PFSK-1 (cell line): ENCODE measurements around the gene ANTXR1.

ENCODE experiments used
- FOXP2 ChIP-seq: optimal IDR thresholded peaks from 2 replicates; pipeline ENCODE3; 2011; ENCODE audit warnings: borderline replicate concordance, control low read depth, inconsistent platforms; ENCODE audit not compliant: insufficient read depth; ENCODE audit errors: extremely low read length, extremely low read depth
- POLR2AphosphoS5 ChIP-seq: IDR thresholded peaks from 2 replicates; pipeline ENCODE4 v1.6.1; 2012; ENCODE audit warnings: low read depth, mild to moderate bottlenecking, control low read depth, low read length, moderate library complexity
- SIN3A ChIP-seq: IDR thresholded peaks from 2 replicates; pipeline ENCODE4 v1.6.1; 2012; ENCODE audit warnings: mild to moderate bottlenecking, low read length, moderate library complexity, borderline replicate concordance; ENCODE audit not compliant: insufficient read depth
- TAF1 ChIP-seq: IDR thresholded peaks from 2 replicates; pipeline ENCODE4 v1.6.1; 2012; ENCODE audit warnings: low read length, control low read depth, borderline replicate concordance; ENCODE audit not compliant: insufficient read depth
- TF ChIP-seq, protein P1 (sequence below), 2 experiments: IDR thresholded peaks; 2 replicates each; pipeline versions ENCODE4 v1.6.1 to v1.8.0; 2011 to 2012; ENCODE audit warnings: low read depth in 2 of 2, low read length in 2 of 2, control low read depth in 1 of 2, inconsistent platforms in 1 of 2, mild to moderate bottlenecking in 1 of 2, moderate library complexity in 1 of 2; ENCODE audit not compliant: insufficient read depth in 1 of 2

ANTXR1 gene

DNA sequence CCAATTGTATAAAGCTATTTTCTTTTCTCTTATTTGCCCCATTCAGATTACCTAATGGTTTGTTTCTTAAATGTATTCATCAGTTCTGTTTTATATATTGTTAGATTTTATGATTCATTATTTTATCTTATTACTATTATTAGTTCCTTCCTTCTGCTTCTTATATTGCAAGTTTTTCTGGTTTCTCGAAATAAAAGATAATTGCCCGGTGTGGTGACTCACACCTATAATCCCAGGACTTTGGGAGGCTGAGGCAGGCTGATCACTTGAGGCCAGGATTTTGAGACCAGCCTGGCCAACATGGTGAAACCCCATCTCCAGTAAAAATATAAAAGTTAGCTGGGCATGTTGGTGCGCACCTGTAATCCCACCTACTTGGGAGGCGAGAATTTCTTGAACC is 37.8 kb downstream of the ANTXR1 start:
- TF ChIP-seq SIN3A (no peak), POLR2AphosphoS5 (no peak), FOXP2 (no peak), TAF1 (no peak)
- TF ChIP-seq, protein P1, sequence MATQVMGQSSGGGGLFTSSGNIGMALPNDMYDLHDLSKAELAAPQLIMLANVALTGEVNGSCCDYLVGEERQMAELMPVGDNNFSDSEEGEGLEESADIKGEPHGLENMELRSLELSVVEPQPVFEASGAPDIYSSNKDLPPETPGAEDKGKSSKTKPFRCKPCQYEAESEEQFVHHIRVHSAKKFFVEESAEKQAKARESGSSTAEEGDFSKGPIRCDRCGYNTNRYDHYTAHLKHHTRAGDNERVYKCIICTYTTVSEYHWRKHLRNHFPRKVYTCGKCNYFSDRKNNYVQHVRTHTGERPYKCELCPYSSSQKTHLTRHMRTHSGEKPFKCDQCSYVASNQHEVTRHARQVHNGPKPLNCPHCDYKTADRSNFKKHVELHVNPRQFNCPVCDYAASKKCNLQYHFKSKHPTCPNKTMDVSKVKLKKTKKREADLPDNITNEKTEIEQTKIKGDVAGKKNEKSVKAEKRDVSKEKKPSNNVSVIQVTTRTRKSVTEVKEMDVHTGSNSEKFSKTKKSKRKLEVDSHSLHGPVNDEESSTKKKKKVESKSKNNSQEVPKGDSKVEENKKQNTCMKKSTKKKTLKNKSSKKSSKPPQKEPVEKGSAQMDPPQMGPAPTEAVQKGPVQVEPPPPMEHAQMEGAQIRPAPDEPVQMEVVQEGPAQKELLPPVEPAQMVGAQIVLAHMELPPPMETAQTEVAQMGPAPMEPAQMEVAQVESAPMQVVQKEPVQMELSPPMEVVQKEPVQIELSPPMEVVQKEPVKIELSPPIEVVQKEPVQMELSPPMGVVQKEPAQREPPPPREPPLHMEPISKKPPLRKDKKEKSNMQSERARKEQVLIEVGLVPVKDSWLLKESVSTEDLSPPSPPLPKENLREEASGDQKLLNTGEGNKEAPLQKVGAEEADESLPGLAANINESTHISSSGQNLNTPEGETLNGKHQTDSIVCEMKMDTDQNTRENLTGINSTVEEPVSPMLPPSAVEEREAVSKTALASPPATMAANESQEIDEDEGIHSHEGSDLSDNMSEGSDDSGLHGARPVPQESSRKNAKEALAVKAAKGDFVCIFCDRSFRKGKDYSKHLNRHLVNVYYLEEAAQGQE (IDR thresholded peaks at IDR 0.05; ENCODE audit: insufficient read depth in 1 of 2, low read depth in 2 of 2, low read length in 2 of 2), result no peak

GRCh38 chr2:69053416-69053965 is 40.5 kb downstream of the ANTXR1 start:
- TF ChIP-seq POLR2AphosphoS5 (no peak), SIN3A (no peak), FOXP2 (no peak)

DNA sequence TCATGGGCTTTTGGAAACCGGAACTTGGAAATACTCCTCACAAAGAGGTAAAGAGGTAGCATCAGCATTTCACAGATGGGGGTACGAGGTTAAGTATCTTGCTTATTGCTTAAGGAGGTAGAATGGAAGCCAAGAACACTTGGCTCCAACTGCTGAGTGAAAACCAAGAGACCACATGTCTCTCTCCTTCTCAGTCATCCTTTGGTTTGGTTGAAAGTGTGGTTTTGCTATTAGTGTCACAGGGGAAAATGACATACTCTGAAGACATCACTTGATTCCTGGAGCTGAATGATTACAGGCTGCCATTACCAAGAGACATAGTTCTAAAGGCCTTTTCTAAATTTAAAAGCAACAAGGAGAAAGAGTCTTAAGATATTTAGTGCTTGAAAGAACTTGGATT is 41.5 kb downstream of the ANTXR1 start:
- TF ChIP-seq TAF1 (no peak), FOXP2 (no peak)

DNA sequence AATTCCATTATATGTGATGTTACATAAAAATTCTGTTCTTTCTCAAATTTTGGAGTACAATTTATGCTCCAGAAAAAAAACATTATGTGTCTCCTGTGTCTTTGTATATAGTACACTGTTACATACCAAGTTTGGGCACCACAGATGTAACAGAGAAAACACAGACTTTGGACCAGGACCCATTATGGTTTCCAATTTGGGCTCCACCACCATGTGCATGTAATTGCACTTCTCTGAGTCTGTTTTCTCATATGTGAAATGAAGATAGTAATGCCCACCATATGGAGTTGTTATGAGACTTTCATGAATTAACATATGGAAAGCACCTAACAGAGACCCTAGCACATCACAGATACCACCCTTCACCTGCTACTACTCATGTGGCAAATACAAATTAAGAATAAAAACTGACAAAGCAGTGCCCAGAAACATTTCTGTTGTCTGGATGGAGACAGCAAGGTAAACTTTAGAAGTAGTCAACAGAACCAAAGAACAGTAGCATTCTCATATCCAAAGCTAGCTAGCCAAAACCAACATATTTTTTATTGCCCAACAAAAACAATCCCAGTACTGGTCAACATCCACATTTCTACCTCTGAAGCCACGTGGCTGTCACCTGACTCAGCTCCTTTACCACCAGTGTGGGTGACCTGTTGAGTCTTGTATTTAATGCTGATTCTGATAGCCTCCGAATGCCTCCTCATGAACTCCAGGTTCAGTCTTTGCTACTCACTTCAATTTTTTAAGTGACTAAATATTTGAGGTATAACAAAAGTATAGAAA is 42.9 kb downstream of the ANTXR1 start:
- TF ChIP-seq, protein P1 (IDR thresholded peaks at IDR 0.05; ENCODE audit: insufficient read depth in 1 of 2, low read depth in 2 of 2, low read length in 2 of 2), result no peak
- no peak for TF ChIP-seq TAF1
- TF ChIP-seq FOXP2, result no peak
- TF ChIP-seq POLR2AphosphoS5, result no peak
- TF ChIP-seq SIN3A, result no peak

DNA sequence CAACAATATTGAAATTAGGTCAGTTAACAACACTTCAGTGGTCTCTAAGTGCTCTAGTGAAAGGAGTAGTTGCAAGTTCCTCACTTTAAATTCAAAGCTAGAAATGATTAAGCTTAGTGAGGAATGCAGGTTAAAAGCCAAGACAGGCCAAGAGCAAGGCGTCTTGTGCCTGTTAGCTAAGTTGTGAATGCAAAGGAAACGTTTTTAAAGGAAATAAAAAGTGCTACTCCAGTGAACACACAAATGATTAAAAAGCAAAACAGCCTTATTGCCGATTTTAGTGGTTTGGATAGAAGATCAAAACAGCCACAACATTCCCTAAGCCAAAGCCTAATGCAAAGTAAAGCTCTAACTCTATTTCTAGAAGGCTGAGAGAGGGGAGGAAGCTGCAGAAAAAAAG is 44.7 kb downstream of the ANTXR1 start:
- no peak for TF ChIP-seq SIN3A
- TF ChIP-seq TAF1, result no peak
- no peak for TF ChIP-seq FOXP2
- TF ChIP-seq, protein P1 (IDR thresholded peaks at IDR 0.05; ENCODE audit: insufficient read depth in 1 of 2, low read depth in 2 of 2, low read length in 2 of 2), result no peak
- no peak for TF ChIP-seq POLR2AphosphoS5

GRCh38 chr2:69059731-69060290 is 46.8 kb downstream of the ANTXR1 start:
- TF ChIP-seq, protein P1 (IDR thresholded peaks at IDR 0.05; ENCODE audit: insufficient read depth in 1 of 2, low read depth in 2 of 2, low read length in 2 of 2), result no peak
- no peak for TF ChIP-seq FOXP2
- no peak for TF ChIP-seq POLR2AphosphoS5
- no peak for TF ChIP-seq SIN3A
- TF ChIP-seq TAF1, result no peak
